Cardiac muscle cell (in vitro differentiated cells and primary cell): Measurements from ENCODE around the gene DAB1. TPM values are rescaled to one million over a fixed set of nuclear protein-coding genes. Genes with fewer than 3 reads are reported as not detected.

Experiments
- DNase-seq, 2 donors: peaks; one replicate each; pipeline versions ENCODE4 v3.0.0 to v3.0.0-alpha.2; 2010 to 2017; ENCODE audit warnings: low read depth in 1 of 2, low spot score in 1 of 2
- H3K27ac ChIP-seq: fragments of 200-600 bp; sonication (generic); 2 replicates; pipeline ENCODE4 v1.5.1; 2016
- H3K27me3 ChIP-seq: fragments of 200-600 bp; sonication (generic); 2 replicates; pipeline ENCODE4 v1.6.0; 2016; ENCODE audit warnings: control low read depth
- H3K36me3 ChIP-seq: fragments of 200-600 bp; sonication (generic); 2 replicates; pipeline ENCODE4 v1.5.1; 2016; ENCODE audit warnings: control low read depth
- H3K4me1 ChIP-seq: fragments of 200-600 bp; sonication (generic); 2 replicates; pipeline ENCODE4 v1.8.1; 2017; ENCODE audit warnings: low read depth, mild to moderate bottlenecking, mixed run types
- H3K4me3 ChIP-seq: fragments of 200-600 bp; sonication (generic); 2 replicates; pipeline ENCODE4 v1.5.1; 2016; ENCODE audit warnings: mild to moderate bottlenecking
- H3K9me3 ChIP-seq: fragments of 200-600 bp; sonication (generic); 2 replicates; pipeline ENCODE4 v1.5.1; 2017; ENCODE audit warnings: low read depth, mild to moderate bottlenecking, control low read depth
- polyA plus RNA-seq: library from polyadenylated mRNA; unstranded; fragments of >200 nt; fragmentation: Nextera tagmentation; extraction: Ambion mirVana; gene quantifications from 2 replicates; pipeline ENCODE4 v1.2.1, GENCODE V29; 2016
- total RNA-seq: library from RNA; depleted of rRNA; stranded (reverse); fragments of >200 nt; gene quantifications from 2 replicates; pipeline ENCODE4 v1.2.3, GENCODE V29; 2016
- TF ChIP-seq, protein P1 (sequence below): IDR thresholded peaks from 2 replicates; pipeline ENCODE4 v1.5.1; 2012; ENCODE audit warnings: low read depth, mild to moderate bottlenecking, low read length

Gene DAB1
- total and polyA plus RNA-seq, 2 experiments from 2014 or later: 24.1 to 26.6 TPM

DNA sequence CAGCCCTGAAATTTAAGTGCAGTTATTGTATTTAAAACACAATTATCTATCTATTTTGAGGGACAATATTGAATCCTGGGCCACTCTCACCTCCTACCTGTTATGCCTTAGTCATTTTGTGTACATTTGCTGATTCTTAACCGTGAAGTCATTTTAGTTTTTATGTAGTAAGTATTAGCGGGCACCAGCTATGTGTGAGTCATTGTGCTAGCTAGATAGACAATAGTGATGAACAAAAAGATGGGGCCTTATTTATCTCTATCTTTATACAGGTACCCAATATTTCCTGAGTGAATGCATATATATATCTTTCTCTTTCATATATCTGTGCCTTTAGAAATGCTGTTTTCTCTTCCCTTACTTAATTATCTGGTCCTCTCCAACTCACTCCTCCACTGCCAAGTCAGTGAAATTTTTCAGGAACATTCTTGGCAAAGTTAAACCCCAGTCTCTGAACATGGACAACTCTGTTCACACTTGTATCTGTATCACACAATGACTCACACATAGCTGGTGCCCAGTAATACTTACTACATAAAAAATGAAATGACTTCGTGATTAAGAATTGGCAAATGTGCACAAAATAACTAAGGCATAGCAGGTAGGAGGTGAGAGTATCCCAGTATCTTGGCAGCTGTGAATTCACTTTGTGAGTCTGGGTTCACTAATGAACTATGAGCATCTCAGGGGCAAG is 292.0 kb downstream of the DAB1 start:
- TF ChIP-seq, protein P1, sequence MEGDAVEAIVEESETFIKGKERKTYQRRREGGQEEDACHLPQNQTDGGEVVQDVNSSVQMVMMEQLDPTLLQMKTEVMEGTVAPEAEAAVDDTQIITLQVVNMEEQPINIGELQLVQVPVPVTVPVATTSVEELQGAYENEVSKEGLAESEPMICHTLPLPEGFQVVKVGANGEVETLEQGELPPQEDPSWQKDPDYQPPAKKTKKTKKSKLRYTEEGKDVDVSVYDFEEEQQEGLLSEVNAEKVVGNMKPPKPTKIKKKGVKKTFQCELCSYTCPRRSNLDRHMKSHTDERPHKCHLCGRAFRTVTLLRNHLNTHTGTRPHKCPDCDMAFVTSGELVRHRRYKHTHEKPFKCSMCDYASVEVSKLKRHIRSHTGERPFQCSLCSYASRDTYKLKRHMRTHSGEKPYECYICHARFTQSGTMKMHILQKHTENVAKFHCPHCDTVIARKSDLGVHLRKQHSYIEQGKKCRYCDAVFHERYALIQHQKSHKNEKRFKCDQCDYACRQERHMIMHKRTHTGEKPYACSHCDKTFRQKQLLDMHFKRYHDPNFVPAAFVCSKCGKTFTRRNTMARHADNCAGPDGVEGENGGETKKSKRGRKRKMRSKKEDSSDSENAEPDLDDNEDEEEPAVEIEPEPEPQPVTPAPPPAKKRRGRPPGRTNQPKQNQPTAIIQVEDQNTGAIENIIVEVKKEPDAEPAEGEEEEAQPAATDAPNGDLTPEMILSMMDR: no peak
- H3K4me1 ChIP-seq: no peaks in the 10 kb centered on the region
- DNase-seq: peak in 1 of 2 donors; percentile 69
- no peaks in the 10 kb centered on the region for H3K27me3 ChIP-seq
- H3K36me3 ChIP-seq: no peaks in the 10 kb centered on the region
- no peaks in the 10 kb centered on the region for H3K9me3 ChIP-seq
- no peak overlapping the region for H3K4me3 ChIP-seq
- no peak overlapping the region for H3K27ac ChIP-seq

DNA sequence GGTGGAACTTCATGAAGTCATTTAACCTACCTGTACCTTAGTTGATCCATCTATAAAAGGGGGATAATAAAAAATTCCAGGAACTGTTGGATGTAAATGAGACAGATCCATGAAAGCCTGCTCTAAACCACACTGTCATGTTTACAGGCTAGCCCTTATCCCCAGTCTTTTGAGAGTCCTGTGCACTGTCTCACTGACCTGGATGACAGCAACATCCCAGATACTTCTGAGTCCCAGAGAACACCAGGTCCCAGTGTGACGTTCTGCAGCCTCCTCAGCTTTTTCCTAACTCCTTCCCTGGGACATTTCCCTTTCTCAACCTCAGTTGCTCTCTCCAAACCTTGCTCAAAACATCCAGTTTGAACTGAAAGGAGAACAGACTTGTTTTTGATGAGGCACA is 292.6 kb downstream of the DAB1 start:
- no peak overlapping the region for H3K27ac ChIP-seq
- TF ChIP-seq, protein P1: no peak
- H3K4me3 ChIP-seq: no peak overlapping the region

DNA sequence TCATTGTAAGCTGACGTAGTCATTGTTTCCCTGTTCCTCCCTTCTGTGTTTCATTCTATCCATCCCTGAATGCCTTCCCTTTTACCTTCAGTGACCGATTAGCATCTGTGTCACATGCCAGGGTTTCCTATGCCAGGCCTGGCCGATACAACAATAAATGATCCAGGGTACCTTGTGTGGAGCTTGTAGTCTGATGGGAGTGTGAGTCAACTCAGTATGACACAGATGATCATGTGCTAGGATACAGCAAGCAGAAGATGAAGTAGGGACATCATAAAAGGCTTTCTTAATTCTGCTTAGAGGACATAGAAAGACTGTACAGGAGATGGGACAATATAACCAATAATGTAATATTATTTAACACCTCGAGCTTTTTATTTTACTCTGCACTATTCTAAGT is 294.0 kb downstream of the DAB1 start:
- Histone ChIP-seq H3K27ac (no peak overlapping the region), H3K27me3 (no peaks in the 10 kb centered on the region), H3K4me1 (no peaks in the 10 kb centered on the region), H3K4me3 (no peak overlapping the region), H3K36me3 (no peaks in the 10 kb centered on the region), H3K9me3 (no peaks in the 10 kb centered on the region)
- TF ChIP-seq, protein P1: no peak
- DNase-seq: no peak

More for the DNA sequence above, 292.6 kb downstream of the DAB1 start:
- Histone ChIP-seq H3K4me1 (no peaks in the 10 kb centered on the region), H3K9me3 (no peaks in the 10 kb centered on the region), H3K27me3 (no peaks in the 10 kb centered on the region), H3K36me3 (no peaks in the 10 kb centered on the region)
- DNase-seq: no peak

GRCh38 chr1:57127976-57128375 is 295.9 kb downstream of the DAB1 start:
- no peak for DNase-seq
- Histone ChIP-seq H3K9me3 (no peaks in the 10 kb centered on the region), H3K4me1 (no peaks in the 10 kb centered on the region), H3K36me3 (no peaks in the 10 kb centered on the region), H3K27ac (no peak overlapping the region), H3K4me3 (no peak overlapping the region), H3K27me3 (no peaks in the 10 kb centered on the region)
- TF ChIP-seq, protein P1: no peak

DNA sequence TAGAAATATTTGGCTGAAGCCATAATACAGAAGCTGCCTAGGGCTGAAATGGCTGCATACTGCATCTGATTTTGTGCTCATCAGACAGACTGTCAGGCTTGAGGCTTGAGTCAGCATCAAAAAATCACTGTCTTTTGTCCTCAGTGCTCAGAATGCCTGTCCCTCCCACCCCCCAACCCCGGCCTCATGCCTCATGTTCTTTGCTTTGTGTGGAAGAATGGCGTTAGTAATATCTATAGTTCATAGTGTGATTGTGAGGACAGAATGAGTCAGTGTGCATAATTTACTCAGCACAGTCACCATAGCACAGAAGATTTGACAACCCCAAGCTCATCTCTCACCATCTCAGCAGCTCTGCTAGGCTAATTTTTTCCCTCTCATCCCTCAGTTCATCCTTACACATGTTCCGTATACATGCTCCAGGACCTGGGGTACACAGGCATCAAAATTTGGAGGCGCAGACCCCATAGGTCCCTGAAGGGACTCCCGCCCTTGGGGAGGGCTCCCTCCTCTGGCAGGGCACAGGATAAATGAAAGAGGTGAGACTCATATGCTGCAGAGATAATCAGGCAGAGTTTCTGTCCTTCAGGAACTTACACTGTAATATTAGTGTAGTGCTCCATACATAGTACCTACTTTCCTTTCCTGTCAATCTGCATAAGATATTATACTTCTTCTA is 299.0 kb downstream of the DAB1 start:
- peak in 1 of 2 donors; percentile 13 for DNase-seq

More for the DNA sequence above, 299.0 kb downstream of the DAB1 start:
- H3K36me3 ChIP-seq: no peaks in the 10 kb centered on the region
- no peak overlapping the region for H3K27ac ChIP-seq
- H3K4me3 ChIP-seq: no peak overlapping the region
- H3K4me1 ChIP-seq: peaks cover 9% of the 10 kb centered on the region
- TF ChIP-seq, protein P1: no peak
- H3K9me3 ChIP-seq: no peaks in the 10 kb centered on the region
- H3K27me3 ChIP-seq: no peaks in the 10 kb centered on the region
